Kidney tubule cell (primary cell): ENCODE data around the gene PTPN14.
"Not testable (repeated sequence)": the region's sequence is repeated elsewhere in the genome, so short reads cannot be mapped to it uniquely, and the experiment has no call there.

Experiments used
- DNase-seq: peaks from one replicate; pipeline ENCODE4 v3.0.0-alpha.2; 2018; ENCODE audit warnings: low spot score

PTPN14 gene

DNA sequence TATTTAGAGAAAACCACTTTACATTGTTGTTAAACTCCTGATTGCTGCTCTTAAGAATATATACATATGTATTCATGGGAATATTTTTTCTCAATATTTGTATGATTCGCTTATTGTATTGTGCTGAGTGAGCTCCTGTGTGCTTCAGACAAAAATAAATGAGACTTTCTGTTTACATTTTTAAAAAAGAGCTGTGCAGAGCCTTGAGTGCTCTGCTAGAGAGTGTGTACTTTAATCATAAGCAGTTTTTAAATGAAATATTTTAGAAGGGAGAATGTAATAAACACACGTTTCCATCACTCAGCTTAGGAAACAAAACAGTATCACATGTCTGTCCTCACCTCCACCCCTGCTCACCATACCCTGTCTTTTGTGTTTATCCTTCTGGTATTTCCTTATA, 9.7 kb downstream of the PTPN14 start:
- DNase-seq, result no peak

DNA sequence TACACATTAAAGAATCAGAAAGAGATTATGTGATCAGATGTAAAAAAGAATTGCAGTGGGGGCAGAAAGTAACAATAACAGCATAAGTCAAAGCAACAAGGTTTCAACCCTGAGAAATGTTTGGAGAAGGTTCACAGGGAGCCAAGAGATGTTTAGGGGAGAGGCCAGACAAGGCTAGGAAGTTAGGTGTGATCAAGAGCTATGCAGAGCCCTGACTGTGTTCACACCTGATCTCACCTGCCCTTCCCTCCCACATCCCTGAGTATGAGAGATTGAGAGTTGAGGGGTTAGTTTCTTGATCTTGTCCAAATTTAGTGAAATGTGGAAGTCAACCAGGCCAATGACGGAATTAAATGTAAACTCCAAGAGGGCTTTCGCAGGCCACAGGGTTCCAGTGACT, 10.2 kb downstream of the PTPN14 start:
- DNase-seq, result no peak

DNA sequence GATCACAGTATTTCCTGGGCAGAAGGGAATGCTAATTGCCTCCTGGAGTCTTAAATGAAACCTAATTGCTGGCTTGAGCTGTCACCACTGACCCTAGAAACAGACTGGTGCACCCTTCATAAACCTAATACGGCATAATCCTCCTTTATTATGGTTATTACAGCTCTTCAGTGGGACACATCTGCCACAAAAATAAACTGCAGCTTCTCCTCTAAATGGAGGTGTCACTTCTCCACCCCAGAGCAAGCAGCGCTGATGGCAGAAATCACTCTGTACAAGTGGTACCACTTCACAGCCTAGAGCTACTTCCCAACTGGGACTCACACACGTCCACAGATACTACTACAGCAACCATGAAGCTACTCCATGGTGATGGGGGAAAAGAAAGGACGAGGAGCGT, 11.1 kb downstream of the PTPN14 start:
- DNase-seq, result no peak

DNA sequence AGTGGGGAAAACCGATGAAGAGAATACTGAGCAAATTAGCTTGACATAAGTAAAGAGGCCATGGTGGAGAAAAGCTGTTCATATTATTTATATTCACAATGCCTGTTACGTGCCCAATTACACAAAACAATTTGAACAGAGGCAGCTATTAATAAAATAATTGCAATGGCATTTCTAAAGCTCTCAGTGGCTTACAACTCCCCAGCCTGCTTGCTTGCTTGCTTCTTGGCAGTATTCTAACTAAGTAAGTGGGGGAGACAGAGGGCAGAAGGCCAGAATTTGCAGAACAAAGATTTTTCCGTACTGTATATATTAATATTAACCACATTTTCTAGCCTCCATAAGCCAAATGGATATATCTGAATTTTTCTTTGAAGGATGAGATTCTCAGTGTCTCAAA, 12.9 kb downstream of the PTPN14 start:
- DNase-seq, result no peak

- no peak for DNase-seq
These were observed 13.4 kb downstream of the PTPN14 start for GRCh38 chr1:214537872-214538473.

DNA sequence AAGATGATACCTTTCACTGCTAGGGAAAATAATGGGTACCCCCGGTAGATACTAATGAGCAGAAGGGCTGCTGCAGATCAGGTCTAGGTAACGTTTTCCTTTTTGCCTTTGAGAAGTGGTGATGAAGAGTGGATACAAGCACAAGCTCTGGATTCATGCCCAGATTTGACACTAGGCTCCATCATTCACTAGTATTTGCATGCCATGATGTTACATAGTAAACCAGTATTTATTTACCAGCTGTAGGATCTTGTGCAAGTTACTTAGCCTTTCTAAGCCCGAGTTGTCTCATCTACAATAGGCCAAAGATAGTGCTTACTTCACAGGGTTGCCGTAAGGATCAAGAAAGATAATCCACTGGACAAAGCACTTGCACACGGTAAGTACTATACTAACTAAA, 14.2 kb downstream of the PTPN14 start:
- DNase-seq, result peak; percentile 37

- DNase-seq, result no peak
These were observed 19.3 kb downstream of the PTPN14 start for GRCh38 chr1:214532070-214532469.

DNA sequence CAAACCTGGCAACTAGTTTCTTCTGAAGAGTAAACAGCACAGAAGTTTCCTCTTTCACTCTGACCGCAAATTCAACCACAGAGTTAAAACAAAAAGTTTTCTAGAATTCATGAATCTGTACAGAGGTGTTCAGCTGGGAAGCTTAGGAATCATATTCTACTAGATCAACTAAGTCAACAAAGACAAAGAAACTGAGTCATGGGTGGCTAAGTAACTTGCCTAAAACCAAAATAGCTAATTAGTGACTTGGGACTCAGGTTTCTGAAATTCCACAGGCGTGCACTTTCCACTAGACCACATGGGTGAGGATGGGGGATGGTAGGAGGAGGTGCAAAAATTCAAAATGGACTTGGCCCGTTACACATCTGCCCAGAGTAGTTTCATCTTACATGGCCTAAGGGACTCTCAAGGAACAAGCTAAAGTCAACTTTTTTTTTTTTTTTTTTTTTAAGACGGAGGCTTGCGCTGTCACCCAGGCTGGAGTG, 25.8 kb downstream of the PTPN14 start:
- peak; percentile 96 for DNase-seq

DNA sequence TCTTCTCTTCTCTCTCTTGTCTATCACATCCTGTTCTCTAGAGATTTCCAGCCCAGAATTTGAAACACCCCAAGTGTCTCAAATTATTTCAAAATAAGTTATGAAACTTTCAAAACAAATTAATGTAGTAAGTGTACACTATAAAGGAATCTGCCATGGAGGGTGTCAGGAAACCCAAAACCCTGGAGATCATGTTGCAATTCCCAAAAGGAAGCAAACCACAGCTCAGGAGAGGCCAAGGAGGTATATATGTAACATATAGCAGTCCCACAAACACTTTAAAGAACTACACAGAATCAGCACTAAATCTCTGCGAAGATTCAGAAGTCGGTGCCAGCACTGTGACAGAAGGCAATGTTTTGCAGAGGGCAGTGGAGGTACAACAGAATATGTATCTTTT, 26.6 kb downstream of the PTPN14 start:
- DNase-seq, result no peak

DNA sequence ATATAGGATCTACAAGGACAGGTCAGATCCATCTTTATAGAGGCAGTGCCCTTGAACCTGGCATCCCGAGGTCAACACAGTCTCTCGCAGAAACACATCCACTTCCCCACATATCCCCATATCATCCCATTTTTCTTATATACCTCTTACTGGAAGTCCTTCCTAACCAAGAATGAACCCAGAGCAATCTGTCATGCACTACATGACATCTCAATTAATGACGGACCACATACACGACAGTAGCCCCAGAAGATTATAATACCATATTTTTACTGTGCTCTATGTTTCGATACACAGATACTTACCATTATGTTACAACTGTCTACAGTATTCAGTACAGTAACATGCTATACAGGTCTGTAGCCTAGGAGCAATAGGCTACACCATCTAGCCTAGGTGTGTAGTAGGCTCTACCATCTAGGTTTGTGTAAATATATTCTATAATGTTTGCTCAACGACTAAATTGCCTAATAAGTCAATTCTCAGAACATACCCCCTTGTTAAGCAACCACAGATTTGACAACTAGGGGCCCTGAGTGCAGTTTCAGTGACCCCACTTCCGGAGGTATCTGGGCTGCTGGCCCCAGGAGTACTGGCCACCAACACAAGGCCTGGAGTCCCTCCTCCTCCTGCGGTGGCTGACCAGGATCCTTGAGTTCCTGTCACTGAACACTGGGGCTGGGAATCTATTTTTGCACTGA, 28.1 kb downstream of the PTPN14 start:
- DNase-seq, result no peak

DNA sequence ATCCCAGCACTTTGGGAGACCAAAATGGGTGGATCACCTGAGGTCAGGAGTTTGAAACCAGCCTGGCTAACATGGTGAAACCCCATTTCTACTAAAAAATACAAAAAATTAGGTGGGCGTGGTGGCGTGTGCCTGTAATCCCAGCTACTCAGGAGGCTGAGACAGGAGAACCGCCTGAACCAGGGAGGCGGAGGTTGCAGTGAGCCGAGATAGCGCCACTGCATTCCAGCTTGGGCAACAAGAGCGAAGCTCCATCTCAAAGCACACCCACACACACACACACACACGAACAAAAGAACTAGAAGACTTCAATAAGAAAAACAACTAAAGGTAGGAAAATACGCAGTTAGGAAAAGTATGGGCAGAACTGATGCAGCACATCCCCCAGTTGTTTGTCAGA, 29.9 kb downstream of the PTPN14 start:
- DNase-seq, result not testable (repeated sequence)

- peak; percentile 28 for DNase-seq
These were observed 30.7 kb downstream of the PTPN14 start for GRCh38 chr1:214520544-214521165.

- DNase-seq, result peak; percentile 35
These were observed 33.0 kb downstream of the PTPN14 start for GRCh38 chr1:214518361-214518760.

DNA sequence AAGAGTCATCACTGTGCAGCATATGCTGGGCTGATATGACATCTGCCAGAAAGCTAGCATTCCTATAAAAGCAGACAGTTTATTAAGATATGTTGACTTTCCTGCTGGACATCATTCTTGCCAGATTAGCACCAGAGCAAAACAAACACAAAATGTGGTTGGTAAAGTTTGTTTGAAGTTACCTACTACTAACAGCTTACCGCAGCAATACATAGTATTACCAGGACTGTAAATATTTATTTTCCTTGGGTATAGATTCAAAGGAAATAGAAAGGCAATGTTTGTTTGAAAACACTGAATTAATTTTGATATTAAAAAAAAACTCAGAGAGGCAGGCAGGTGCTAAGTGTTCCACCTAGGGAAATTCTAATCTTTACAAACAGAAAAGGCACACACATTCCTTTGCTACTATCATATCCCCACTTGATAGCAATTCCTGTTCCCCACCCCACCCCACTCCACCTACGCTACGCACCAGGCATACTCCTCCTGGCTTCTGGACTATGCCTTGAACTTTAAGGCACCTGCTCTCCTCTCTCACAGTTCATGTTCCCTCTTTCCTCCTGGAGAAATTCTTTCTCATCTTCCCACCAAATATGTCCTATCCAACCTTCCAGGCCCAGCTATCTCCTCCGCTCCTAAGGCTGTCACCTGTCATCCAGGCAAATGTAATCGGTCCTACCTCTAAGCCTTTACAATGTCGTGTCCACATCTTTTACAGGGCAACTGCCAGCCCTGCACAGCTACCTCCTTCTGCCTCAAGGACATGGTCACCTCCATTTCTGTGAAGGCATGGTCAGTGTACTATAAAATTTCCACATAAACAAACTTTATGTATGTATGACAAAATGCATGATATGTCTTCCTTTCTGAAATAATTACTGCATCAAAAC, 34.7 kb downstream of the PTPN14 start:
- DNase-seq, result no peak

DNA sequence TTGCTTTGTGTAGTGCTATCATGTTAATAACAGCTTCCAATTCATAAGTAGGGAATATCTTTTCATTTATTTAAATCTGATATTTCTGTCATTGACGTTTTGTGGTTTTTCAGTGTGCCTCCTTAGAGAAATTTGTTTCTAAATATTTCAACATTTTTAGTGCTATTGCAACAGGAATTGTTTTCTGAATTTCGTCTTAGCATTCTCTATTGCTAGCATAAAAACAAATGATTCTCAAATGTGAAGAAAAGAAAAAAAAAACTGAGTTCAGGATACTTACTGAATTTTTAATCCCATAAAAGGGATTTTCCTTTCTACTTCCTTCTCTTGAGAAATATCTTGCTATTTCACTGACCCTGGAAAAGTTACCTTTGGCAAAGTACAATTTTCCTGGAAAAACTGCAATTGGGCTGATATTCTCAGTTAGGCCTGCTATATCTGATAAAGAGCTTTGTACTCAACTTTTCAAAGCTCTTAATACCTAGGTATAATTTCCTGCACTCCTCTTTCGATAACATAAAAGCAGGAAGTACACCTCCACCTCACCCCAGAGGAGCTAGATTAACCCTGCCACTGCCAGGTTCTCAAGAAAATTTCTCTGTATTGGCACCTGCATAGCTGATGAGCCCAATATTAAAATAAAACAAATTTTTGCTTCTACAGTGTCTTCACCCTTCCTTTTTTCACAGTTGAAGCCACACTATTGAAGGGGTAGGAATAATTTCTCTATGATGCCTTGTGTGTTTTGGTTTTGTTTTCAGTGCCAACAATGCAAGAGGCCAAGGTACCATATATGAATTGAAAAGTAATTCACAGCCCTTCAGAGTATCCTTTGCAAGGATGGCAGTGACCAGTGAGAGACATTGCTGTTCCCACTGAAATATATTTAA, 35.6 kb downstream of the PTPN14 start:
- DNase-seq, result no peak

DNA sequence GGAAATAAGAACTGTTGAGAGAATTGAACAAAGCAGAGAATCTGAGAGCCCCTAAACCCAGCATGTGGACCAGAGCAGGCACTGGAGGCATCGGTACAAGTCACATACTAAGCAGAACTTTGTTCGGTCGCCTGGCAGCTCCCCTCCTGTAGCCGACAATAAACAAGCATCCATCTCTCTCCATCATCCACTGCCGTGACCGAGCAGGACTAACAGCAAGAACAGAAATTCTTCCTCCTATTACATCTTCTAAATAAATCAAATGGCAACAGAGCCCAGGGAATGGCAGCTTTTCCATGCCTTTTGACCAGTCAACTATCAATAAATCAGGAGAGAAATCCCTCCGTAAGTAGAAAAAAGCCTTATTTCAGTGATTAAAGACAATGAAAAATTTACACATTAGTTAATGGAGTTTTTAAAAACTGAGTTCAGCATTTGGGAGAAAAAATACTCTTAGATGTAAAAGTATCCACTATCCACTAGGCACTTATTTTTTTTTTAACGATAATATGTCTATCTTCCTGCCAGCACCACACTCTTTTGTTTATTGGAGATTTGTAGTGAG, 36.5 kb downstream of the PTPN14 start:
- DNase-seq, result no peak

- no peak for DNase-seq
These were observed 37.2 kb downstream of the PTPN14 start for GRCh38 chr1:214514032-214514818.

- DNase-seq, result no peak
These were observed 38.0 kb downstream of the PTPN14 start for GRCh38 chr1:214513394-214513793.

DNA sequence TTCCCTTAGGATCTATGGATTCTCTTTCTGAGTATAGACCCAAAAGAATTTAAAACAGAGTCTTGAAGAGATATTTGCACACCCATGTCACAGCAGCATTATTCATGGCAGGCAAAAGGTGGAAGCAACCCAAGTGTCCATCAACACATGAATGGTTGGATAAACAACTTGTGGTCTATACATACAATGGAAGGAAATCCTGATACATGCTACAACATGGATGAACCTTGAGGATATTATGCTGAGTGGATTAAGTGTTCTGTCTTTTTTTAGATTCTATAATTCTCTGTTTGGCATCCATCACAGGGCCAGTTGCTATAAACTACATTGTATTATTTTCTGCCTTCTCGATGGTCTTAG, 39.8 kb downstream of the PTPN14 start:
- no peak for DNase-seq

DNA sequence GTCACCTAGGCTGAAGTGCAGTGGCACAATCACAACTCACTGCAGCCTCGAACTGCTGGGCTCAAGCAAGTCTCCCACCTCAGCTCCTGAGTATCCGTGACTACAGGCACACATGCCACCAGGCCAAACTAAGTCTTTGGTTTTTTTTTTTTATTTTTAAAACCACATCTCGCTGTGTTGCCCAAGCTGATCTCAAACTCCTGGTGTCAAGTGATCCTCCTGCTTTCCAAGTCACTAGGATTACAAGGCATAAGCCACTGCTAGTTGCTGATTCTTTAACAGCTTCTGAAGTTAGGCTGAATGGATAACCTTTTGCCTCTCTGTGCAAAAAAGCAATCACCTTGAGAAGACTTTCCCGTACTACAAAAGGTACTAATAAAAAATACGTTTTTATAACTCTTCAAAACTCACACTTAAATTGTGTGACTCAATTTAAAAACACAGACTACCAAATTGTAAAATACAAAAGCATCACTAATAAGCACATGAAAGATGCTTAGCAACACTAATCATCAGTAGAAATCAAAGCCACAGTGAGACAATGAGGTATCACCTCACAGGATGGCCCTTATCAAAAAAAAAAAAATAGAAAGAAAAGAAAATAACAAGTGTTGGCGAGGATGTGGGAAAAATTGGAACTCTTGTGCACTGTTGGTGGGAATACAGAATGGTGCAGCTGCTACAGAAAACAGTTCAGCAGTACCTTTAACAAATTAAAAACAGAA, 40.3 kb downstream of the PTPN14 start:
- DNase-seq, result no peak
